Astrocyte (in vitro differentiated cells and primary cell): Measurements from ENCODE around the gene HERC6. TPM values are rescaled to one million over a fixed set of nuclear protein-coding genes. Genes with fewer than 3 reads are reported as not detected.

Experiments used
- DNase-seq: peaks from one replicate; pipeline ENCODE4 v3.0.0-alpha.2; 2010; ENCODE audit warnings: low read depth
- FAIRE-seq: peaks from 2 replicates; lab custom pipeline; 2011; peaks lifted over from hg19 to GRCh38; lab: Jason Lieb, UNC
- H2AFZ ChIP-seq: 2 replicates; pipeline ENCODE4 v1.6.0; 2012; ENCODE audit warnings: low read depth, low read length, inconsistent platforms
- H3K27ac ChIP-seq: 2 replicates; pipeline ENCODE4 v1.5.1; 2011; ENCODE audit warnings: low read depth, low read length, inconsistent platforms
- H3K27me3 ChIP-seq: 2 replicates; pipeline ENCODE4 v1.6.0; 2011; ENCODE audit warnings: low read length, inconsistent platforms; ENCODE audit not compliant: insufficient read depth
- H3K36me3 ChIP-seq: 2 replicates; pipeline ENCODE4 v1.5.1; 2011; ENCODE audit warnings: low read length, inconsistent platforms; ENCODE audit not compliant: insufficient read depth
- H3K4me1 ChIP-seq: 2 replicates; pipeline ENCODE4 v1.5.1; 2011; ENCODE audit warnings: low read length, inconsistent platforms; ENCODE audit not compliant: insufficient read depth
- H3K4me2 ChIP-seq: 2 replicates; pipeline ENCODE4 v1.6.0; 2012; ENCODE audit warnings: low read length, inconsistent platforms
- H3K4me3 ChIP-seq: 2 replicates; pipeline ENCODE4 v1.5.1; 2011; ENCODE audit warnings: low read depth, mild to moderate bottlenecking, low read length, inconsistent platforms; ENCODE audit not compliant: insufficient read depth
- H3K79me2 ChIP-seq: 2 replicates; pipeline ENCODE4 v1.6.0; 2012; ENCODE audit warnings: mild to moderate bottlenecking, low read length, inconsistent platforms; ENCODE audit not compliant: insufficient read depth
- H3K9ac ChIP-seq: 2 replicates; pipeline ENCODE4 v1.6.0; 2012; ENCODE audit warnings: mild to moderate bottlenecking, low read length, inconsistent platforms
- H3K9me3 ChIP-seq: 2 replicates; pipeline ENCODE4 v1.5.1; 2012; ENCODE audit warnings: low read depth, mild to moderate bottlenecking, low read length, inconsistent platforms; ENCODE audit not compliant: insufficient read depth
- H4K20me1 ChIP-seq: 2 replicates; pipeline ENCODE4 v1.6.0; 2012; ENCODE audit warnings: low read length, inconsistent platforms; ENCODE audit not compliant: insufficient read depth
- H3K27ac Mint-ChIP-seq: one replicate; pipeline ENCODE4 v1.8.0; 2021; ENCODE audit warnings: mild to moderate bottlenecking, mixed read lengths; ENCODE audit not compliant: unreplicated experiment
- H3K27me3 Mint-ChIP-seq: one replicate; pipeline ENCODE4 v1.8.0; 2021; ENCODE audit warnings: low read depth, mixed read lengths; ENCODE audit not compliant: unreplicated experiment
- H3K36me3 Mint-ChIP-seq: one replicate; pipeline ENCODE4 v1.8.0; 2021; ENCODE audit warnings: low read depth, mixed read lengths; ENCODE audit not compliant: unreplicated experiment
- H3K4me1 Mint-ChIP-seq: one replicate; pipeline ENCODE4 v1.8.0; 2021; ENCODE audit warnings: low read depth, mixed read lengths; ENCODE audit not compliant: unreplicated experiment
- H3K4me3 Mint-ChIP-seq: one replicate; pipeline ENCODE4 v1.8.0; 2021; ENCODE audit warnings: mild to moderate bottlenecking, moderate library complexity, mixed read lengths; ENCODE audit not compliant: unreplicated experiment
- H3K9me3 Mint-ChIP-seq: one replicate; pipeline ENCODE4 v1.8.0; 2021; ENCODE audit warnings: mild to moderate bottlenecking, mixed read lengths; ENCODE audit not compliant: unreplicated experiment
- CTCF ChIP-seq: IDR thresholded peaks from 2 replicates; pipeline ENCODE4 v1.5.1; 2011; ENCODE audit warnings: low read depth, mild to moderate bottlenecking, inconsistent platforms, low read length, moderate library complexity; ENCODE audit not compliant: insufficient read depth
- EZH2 ChIP-seq: IDR thresholded peaks from 2 replicates; pipeline ENCODE4 v1.6.1; 2012; ENCODE audit warnings: mild to moderate bottlenecking, low read length, inconsistent platforms; ENCODE audit not compliant: insufficient read depth
- total RNA-seq: library from RNA; stranded (reverse); gene quantifications from 2 replicates; pipeline ENCODE4 v1.2.1, GENCODE V29; 2021

The HERC6 gene
- total RNA-seq, 1 donor from 2014 or later = 37.3 TPM

DNA sequence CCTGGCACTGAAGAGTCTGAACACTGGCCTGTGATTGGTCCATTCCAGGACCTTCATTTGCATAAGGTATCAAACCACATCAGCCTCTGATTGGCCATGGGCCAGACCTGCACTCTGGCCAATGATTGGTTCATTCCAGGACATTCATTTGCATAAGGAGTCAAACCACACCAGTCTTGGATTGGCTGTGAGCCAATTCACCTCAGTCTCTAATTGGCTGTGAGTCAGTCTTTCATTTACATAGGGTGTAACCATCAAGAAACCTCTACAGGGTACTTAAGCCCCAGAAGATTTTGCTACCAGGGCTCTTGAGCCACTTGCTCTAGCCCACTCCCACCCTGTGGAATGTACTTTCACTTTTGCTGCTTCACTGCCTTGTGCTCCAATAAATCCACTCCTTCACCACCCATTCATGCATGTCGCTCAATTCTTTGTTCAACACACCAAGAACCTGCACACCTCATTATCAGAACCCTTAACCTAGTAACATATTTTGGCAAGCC lies 64.1 kb downstream of the HERC6 start:
- H3K9me3 Mint-ChIP-seq = peaks cover 4% of the 10 kb centered on the region
- no peaks in the 10 kb centered on the region for H3K27me3 Mint-ChIP-seq
- Histone ChIP-seq H3K4me3 (no peak overlapping the region), H3K79me2 (no peaks in the 10 kb centered on the region), H3K27me3 (no peaks in the 10 kb centered on the region), H3K4me2 (no peak overlapping the region), H3K36me3 (no peaks in the 10 kb centered on the region), H3K27ac (no peak overlapping the region), H3K4me1 (no peaks in the 10 kb centered on the region), H2AFZ (no peak overlapping the region), H3K9ac (no peak overlapping the region), H4K20me1 (no peaks in the 10 kb centered on the region), H3K9me3 (no peaks in the 10 kb centered on the region)
- H3K4me3 Mint-ChIP-seq = no peak overlapping the region
- H3K36me3 Mint-ChIP-seq = peaks cover 22% of the 10 kb centered on the region
- no peak overlapping the region for H3K27ac Mint-ChIP-seq
- TF ChIP-seq CTCF (no peak), EZH2 (no peak)
- FAIRE-seq (no peak), DNase-seq (no peak)
- peaks cover 3% of the 10 kb centered on the region for H3K4me1 Mint-ChIP-seq

DNA sequence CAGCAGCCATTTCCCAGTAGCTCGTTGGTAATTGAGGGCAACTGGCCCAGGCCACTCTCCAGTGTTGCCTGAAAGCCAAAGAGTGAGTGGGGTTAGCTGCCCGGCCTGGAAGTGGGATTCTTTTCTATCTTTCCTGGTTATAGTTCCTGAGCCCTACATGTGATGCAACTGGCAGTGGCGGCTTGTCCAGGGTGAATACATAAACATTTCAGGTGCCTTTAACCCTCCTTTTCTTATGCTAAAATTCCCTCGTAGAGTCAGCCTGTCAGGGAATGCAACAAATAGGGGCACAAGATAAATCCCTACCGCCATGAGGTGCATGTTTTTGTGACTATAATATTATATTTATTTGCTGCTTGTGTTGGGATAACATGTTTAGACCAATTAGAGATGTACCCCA lies 64.8 kb downstream of the HERC6 start:
- H3K9me3 ChIP-seq = no peaks in the 10 kb centered on the region
- no peak for TF ChIP-seq EZH2
- no peak for TF ChIP-seq CTCF
- Mint-ChIP-seq H3K9me3 (peaks cover 4% of the 10 kb centered on the region), H3K4me3 (no peak overlapping the region), H3K36me3 (peaks cover 22% of the 10 kb centered on the region), H3K27me3 (no peaks in the 10 kb centered on the region), H3K27ac (no peak overlapping the region), H3K4me1 (peaks cover 3% of the 10 kb centered on the region)
- H3K27ac ChIP-seq = no peak overlapping the region
- DNase-seq (no peak), FAIRE-seq (no peak)
- no peaks in the 10 kb centered on the region for H3K79me2 ChIP-seq
- H4K20me1 ChIP-seq = no peaks in the 10 kb centered on the region
- H3K36me3 ChIP-seq = no peaks in the 10 kb centered on the region
- H2AFZ ChIP-seq = no peak overlapping the region
- no peak overlapping the region for H3K9ac ChIP-seq
- H3K4me2 ChIP-seq = no peak overlapping the region
- H3K27me3 ChIP-seq = no peaks in the 10 kb centered on the region
- no peak overlapping the region for H3K4me3 ChIP-seq
- no peaks in the 10 kb centered on the region for H3K4me1 ChIP-seq

- Histone ChIP-seq H3K36me3 (no peaks in the 10 kb centered on the region), H3K9ac (no peak overlapping the region), H3K4me2 (no peak overlapping the region), H3K9me3 (no peaks in the 10 kb centered on the region), H3K4me1 (no peaks in the 10 kb centered on the region), H3K27ac (no peak overlapping the region), H4K20me1 (no peaks in the 10 kb centered on the region), H3K4me3 (no peak overlapping the region), H2AFZ (no peak overlapping the region), H3K27me3 (no peaks in the 10 kb centered on the region), H3K79me2 (no peaks in the 10 kb centered on the region)
- Mint-ChIP-seq H3K27ac (no peak overlapping the region), H3K4me3 (no peak overlapping the region), H3K9me3 (peaks cover 4% of the 10 kb centered on the region), H3K36me3 (peaks cover 18% of the 10 kb centered on the region), H3K27me3 (no peaks in the 10 kb centered on the region), H3K4me1 (peaks cover 3% of the 10 kb centered on the region)
- TF ChIP-seq CTCF = no peak
- TF ChIP-seq EZH2 = no peak
- DNase-seq = no peak
- no peak for FAIRE-seq
These were observed 66.6 kb downstream of the HERC6 start for GRCh38 chr4:88445252-88445651.
